Left colon (tissue), 2 donors: ENCODE results near the gene ONECUT3. TPM values are rescaled to one million over a fixed set of nuclear protein-coding genes. Genes with fewer than 3 reads are reported as not detected.
"Not testable (repeated sequence)": the region's sequence is repeated elsewhere in the genome, so short reads cannot be mapped to it uniquely, and the experiment has no call there.

Experiments
- ATAC-seq: fragments of 200-7000 bp; cut with Tn5 transposase; one replicate; pipeline ENCODE4 v1.9.1; 2020; ENCODE audit warnings: mild to moderate bottlenecking, moderate library complexity
- DNase-seq, 2 donors: peaks; one replicate each; pipeline ENCODE4 v3.0.0-alpha.2; 2020
- intact Hi-C, 2 donors: fragments of 100-400 bp; cut with DNase I in 1 of 2; cut with micrococcal nuclease in 1 of 2; formaldehyde crosslinking; loops; one replicate each; pipeline versions ENCODE4 v1.11.2 to v1.14.0; 2022; cut with DNase I, micrococcal nuclease
- total RNA-seq, 2 donors: library from RNA; stranded (reverse); fragmentation: NEBNext Ultra II Directional; extraction: Animal tissue kit (Norgen Biotek cat#: 25700); gene quantifications; one replicate each; pipeline ENCODE4 v1.2.1, GENCODE V29; 2021
- donor health status: DM: no; HTN: no; CAD: no.
- donor health status: DM: yes; HTN: yes; CAD: no.

Gene ONECUT3
- total RNA-seq, 2 donors from 2014 or later: not detected

DNA sequence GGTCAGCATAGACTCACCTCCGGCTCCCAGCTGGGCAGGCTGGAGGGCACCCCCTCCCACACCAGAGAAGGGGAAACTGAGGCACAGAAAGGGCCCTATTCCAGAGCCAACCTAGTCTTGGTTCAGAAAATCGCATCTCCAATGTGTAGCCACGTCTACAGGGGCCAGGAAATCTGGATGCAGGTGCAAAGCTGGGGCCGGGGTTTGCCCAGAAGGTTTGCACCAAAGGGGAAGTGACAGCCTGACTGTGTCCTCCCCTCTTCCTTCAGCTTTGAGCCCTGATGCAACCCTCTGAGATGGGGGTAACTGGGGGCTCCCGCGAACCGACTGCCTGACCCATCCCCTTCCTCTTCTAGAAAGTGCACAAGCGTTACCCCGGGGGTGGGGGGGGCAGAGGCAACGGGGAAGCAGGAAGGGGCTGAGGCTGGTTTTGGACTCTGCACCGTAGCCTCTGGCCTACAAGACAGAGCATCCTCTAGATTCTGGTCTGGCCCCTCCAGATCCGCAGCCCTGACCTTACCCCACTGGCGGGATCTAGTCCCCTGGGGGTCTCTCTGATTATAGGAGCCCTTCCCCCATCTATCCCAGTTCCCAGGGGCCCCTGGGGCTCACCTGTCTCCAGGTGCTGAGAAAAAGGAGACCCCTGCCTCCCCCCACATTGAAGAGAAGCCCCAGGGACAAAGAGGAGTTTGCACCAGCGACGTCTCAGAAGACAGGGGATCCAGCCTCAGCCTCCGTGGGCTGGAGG, 1.1 kb upstream of the ONECUT3 start:
- intact Hi-C loops: no loop called here
- no peak for DNase-seq
- ATAC-seq: no peak

DNA sequence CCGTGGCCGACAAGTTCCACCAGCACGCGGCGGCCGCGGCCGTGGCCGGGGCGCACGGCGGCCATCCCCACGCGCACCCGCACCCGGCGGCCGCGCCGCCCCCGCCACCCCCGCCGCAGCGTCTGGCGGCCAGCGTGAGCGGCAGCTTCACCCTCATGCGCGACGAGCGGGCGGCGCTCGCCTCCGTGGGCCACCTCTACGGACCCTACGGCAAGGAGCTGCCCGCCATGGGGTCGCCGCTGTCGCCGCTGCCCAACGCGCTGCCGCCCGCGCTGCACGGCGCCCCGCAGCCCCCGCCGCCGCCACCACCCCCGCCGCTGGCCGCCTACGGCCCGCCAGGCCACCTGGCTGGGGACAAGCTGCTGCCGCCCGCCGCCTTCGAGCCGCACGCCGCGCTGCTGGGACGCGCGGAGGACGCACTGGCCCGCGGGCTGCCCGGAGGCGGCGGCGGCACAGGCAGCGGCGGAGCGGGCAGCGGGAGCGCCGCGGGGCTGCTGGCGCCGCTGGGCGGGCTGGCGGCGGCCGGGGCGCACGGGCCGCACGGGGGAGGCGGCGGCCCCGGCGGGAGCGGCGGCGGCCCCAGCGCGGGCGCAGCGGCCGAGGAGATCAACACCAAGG, 821 bp downstream of the ONECUT3 start:
- DNase-seq (no peak), ATAC-seq (no peak)
- intact Hi-C loops: no loop called here

DNA sequence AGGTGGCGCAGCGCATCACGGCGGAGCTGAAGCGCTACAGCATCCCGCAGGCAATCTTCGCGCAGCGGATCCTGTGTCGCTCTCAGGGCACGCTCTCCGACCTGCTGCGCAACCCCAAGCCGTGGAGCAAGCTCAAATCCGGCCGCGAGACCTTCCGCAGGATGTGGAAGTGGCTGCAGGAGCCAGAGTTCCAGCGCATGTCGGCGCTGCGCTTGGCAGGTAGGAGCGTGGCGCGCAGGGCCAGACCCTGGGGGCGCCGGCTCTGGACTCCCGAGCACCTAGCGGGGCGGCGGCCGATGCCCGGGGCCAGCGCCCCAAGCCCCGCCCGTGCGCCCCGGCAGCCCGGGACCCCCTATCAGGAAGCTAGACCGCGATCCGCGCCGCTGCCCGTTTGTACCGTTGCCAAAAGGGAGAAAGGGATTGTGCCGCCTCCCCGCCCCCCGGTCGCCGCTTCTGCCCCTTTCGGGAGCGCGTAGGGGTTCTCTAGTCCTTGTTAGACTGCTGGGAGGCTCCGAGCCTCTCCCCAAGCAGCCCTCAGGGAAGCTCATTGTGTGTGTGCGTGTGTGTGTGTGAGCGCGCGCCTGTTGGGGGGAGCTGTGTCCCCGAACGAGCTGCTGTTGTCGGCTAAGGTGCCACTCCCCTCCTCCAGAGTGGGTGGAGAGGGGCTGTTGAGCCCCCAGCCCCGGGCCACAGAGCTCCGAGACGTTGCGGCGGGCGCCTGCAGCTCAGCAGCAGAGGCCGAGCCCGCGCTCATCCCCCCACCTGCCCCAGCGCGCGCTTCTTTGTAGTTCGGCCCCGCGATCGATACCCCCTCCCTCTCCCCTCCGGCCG, 1.5 kb downstream of the ONECUT3 start:
- no peak for DNase-seq
- ATAC-seq: no peak
- intact Hi-C loops: no loop called here

DNA sequence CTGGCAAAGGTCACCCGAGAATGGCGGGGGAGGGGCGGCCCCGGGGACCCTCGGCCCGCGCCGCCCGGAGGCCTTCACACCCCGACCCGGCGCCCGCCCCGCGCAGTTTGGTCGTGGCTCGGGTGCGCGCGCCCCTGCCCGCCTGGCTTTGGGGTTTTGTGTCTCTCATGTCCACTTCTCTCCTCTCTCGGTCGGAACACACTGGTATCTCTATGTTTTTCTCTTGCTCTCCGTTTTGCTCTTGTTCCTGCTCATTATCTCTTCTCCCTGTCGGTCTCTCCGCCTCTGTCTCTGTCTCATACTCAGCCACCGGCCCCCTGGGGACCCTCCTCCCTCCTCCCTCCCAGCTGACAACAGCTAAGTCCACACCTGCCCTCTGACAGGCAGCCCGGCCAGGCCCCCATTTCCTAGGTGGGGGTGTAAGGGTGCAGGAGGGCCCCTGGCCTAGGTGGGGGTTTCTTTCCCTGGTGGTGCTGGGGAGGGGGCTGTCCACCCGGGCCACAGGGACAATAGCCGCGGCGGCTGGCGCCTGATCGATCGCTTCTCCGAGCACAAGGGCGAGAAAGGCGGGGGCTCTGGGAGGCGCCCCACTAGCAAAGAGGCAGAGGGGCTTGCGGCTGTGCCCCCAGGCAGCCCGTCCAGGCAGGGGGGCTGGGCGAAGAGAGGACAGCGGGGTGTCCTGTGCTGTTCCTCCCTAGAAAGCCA, 2.3 kb downstream of the ONECUT3 start:
- ATAC-seq: no peak
- no peak for DNase-seq
- intact Hi-C loops: no loop called here

DNA sequence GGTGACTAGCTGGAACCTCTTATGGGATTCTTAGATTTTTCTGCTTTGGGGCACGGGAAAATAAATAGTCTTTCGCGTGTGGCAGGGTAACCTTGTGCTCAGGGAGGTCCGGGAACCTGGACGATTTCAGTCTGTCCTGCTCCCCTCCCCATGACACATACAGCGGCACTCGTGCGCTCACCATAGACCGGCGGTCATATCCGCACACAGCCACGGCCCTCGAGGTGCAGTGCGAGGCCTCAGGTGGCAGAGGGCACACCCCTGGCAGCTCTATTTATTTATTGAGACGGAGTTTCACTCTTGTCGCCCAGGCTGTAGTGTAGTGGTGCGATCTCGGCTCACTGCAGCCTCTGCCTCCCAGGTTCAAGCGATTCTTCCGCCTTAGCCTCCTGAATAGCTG, 3.0 kb downstream of the ONECUT3 start:
- intact Hi-C loops: no loop called here
- no peak for DNase-seq
- no peak for ATAC-seq

DNA sequence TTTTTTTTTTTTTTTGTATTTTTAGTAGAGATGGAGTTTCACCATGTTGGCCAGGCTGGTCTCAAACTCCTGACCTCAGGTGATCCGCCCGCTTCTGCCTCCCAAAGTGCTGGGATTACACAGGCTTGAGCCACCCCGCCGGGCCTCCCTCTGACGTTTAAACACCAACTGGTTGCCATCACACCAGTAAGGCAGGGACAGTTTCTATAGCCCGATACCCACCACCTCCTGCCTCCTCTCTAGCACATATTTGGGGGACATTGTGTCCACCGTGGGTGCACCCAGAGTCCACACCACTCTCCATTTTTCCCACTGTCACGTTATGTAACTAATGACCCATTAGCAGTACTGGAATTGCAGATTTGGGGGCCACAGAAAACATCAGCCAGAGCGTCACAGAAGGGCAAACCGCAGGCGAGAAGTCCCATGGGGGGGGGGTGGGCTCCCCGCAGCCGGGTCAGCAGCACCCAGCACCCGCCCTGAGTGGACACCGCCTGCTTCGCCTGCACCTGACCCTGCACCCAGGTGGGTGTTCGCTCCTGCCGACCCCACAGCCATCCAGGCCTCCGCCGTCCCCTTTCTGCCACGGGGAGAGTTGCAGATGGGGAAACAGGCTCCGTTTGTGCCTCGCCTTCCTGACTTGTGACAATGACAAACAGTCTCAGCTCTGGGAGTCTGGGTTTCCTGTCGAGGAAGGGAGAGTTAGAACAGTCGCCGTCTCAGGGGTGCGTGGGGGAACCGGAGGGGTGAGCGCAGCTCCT, 3.6 kb downstream of the ONECUT3 start:
- no peak for ATAC-seq
- DNase-seq: no peak
- intact Hi-C loops: no loop called here

DNA sequence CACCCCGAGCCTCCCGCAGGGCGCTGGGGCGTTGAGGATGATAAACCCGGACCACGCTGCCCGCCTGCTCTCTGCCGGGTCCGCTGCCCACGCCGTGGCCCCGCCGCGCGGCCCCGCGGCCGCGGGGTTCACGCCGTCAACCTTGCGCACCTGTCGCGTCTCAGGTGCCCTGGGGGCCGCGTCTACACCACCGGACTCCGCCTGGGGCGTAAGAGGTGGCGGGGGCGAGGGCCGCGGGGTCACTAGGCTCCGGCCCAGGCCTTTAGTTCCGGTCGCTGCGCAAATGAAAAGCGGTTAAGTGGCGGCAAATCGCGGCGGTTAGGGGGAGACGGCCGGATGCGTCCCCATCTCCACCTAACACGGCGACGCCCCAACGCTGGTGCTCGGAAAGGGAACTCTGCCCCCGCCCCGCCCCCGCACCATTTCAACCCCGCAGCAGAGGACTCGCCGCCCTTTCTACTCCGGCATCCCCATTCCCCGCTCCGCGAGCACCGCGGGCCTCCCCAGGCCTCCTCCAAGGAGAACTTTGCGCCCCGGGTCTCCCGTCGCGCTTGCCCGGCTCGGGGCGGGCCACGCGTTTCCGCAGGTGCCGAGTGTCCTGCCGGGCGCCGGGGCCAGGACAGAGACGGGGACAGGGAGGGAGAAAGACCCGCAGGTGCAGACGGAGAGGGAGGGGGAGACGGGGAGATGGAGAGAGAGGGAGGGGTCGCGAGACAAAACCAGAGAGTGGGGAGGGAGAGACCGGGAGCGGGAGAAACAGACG, 4.3 kb downstream of the ONECUT3 start:
- intact Hi-C loops: no loop called here
- no peak for DNase-seq
- ATAC-seq: no peak

DNA sequence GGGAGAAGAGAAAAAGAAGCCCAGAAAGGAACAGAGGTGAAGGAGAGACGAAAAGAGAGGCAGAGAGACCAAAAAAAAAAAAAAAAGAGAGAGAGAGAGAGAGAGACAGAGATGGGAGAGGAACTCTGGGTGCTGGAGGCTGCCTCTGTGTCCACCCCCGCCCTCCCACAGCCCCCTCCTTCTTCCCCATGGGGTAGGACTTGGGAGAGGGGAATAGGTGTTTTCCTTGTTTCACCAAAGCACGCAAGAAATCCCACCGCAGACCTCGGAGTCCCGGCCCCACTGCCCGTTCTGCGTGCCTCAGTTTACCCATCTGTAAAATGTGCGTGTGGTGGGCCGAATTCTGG, 4.9 kb downstream of the ONECUT3 start:
- intact Hi-C loops: no loop called here
- ATAC-seq (no peak), DNase-seq (no peak)

DNA sequence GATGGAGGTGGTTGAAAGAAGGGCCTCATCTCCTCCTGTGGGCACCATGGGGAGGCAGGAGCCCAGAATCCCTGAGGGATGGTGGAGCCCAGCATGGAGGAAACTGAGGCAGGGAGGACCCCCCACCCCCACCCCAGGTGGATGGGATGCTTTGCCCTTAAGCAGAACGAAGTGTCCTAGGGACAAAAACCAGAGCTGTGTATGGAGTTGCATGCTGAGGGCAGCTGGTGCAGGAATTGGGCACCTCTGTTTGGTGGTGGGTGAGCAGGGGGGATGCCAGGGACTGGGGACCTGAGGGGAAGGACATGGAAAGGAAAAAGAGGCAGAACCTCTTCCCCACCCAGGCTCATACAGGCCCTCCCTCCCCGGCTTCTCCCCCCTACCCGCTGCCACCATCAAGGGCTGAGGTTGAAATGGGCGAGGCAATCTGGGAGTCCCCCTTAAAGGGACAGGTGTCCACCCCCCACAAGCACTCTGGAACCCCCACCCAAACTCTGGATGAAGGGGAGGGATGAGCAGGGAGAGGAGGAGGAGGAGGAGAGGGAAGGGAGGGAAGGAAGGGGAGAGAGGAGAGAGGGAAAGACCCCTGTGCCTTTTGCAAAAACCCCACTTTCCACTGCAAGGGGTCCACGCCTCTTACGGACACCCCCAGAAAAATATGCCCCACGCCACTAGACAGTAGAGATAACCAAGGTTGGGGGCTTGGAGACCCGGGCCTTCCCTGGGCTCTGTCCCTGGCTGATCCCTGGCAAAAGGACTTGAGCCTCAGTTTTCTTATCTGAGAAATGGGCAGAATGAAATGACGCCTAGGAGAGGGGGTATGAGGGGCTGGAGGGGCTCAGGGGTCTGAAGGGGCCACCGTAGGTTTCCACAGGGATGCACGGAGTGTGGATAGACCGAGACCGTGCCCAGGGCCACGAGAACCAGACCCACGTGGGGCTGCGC, 5.9 kb downstream of the ONECUT3 start:
- DNase-seq (no peak), ATAC-seq (no peak)
- intact Hi-C loops: no loop called here

DNA sequence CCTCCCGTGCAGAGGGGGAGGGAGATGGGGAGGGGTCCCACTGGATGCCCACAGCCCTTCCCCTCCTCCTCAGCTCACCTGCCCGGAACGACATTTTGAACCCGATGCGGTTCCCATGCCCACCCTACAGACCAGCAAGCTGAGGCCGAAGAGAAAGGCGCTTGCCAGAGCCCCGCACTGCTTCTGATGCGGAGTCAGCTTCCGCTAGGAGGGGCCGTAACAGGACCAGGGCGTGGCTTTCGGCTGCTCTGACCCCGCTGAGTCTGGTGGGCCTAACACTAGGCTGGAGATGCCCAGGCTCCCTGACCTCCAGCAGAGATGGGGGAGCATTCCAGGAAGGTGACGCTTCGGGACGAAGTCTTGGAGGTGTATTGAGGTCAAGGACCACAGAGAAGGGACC, 6.7 kb downstream of the ONECUT3 start:
- intact Hi-C loops: loop anchor here (10.0 kb wide), 2 partner anchors 85 to 215 kb away; no protein-coding TSS in a partner anchor
- DNase-seq (no peak), ATAC-seq (no peak)

DNA sequence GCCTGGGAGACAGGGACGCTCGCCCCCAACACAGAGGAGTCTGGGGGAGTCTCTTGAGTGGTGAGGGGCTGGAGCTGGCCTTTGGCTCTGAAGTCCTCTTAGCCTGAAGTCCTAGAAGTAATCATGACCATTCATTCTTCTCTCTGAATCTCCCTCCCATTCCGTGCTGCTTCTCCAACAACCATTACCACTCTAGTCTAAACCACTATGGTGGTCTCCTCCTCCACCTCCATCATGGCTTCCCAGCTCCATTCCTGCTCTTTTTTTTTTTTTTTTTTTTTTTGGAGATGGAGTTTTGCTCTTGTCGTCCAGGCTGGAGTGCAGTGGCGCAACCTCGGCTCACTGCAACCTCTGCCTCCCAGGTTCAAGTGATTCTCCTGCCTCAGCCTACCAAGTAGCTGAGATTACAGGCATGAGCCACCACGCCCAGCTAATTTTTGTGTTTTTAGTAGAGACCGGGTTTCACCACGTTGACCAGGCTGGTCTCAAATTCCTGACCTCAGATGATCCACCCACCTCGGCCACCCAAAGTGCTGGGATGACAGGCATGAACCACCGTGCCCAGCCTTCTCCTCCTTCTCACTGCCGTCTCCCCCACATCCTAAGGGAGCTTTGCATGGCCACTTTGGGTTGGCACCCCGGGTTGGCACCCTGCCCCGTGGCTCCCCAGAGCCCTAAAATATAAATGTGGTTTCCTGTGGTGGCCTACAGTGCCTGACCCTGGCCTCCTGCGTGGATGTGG, 7.7 kb downstream of the ONECUT3 start:
- not testable (repeated sequence) for DNase-seq, ATAC-seq
- intact Hi-C loops: loop anchor here (10.0 kb wide), 2 partner anchors 86 to 216 kb away; no protein-coding TSS in a partner anchor

DNA sequence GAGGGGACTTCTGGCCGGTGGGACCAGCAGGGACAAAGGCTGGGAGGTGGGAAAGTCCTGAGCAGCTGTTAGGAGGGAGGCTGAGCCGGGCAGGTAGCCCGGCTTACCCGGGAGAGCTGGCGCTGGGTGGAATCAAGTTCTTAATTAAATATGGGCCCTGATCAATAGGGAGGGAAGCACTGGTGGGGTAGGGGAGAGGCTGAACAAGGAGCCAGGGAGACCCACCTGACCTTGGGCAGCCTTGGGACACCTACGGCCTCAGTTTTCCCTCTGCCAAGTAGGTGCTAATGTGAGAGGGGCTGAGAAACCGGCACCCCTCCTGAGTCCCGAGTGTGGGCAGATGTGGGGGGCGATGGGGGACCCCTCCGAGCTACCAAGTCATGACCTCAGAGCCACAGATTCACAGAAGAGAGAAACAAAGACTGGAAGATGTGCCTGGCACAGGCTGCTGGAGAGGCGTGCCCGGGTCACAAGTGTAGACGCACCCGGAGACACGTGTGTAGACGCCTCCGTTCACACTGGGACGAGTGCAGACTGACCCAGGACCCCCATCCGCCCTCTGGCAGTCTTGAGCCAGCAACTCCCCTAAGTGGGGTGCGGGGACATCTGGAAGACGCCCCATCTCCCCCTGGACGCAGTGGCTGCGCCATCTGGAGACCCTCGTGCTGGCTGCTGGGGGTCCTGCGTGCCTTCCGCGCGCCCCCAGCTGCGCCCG, 8.4 kb downstream of the ONECUT3 start:
- intact Hi-C loops: loop anchor here (10.0 kb wide), 2 partner anchors 87 to 217 kb away; no protein-coding TSS in a partner anchor
- no peak for ATAC-seq
- DNase-seq: no peak

DNA sequence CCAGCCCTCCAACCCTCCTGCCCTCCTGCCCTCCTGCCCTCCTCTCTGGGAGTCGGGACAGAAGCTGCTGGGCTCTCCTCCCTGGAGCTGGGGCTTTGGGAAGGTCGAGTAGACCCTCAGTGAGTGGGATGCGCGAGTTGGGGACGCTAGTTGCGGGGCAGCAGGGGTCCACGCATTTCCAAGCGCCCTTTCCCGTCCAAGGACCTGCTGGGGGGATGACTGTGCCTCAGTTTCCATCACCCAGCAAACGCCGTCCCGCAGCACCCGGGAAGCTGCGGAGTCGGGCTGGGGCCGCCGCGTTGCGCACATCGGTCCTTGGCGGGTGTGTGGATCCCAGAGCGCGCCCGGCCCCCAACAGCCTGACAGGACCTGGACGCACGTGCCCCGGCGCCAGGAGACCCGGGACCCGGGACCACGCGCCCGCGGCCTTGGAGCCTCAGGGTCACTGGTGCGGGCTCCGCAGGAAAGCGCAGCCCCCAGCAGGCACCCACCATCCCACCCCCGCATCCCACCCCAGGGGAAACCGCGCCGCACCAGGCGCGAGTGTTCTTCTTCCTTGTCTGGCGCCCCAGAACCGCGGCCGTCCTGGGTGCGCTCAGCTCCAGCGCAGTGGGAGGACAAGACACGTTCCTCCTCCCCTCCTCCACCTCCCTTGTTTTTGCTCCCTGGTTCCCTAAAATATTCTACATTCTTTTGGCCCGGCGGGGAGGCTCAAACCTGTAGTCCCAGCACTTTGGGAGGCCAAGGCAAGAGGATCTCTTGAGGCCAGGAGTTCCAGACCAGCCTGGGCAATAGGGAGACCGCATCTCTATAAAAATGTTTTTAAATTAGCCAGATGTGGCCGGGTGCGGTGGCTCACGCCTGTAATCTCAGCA, 9.2 kb downstream of the ONECUT3 start:
- ATAC-seq: no peak
- no peak for DNase-seq
- intact Hi-C loops: loop anchor here (10.0 kb wide), 2 partner anchors 88 to 218 kb away; no protein-coding TSS in a partner anchor
